HCT116 (cell line): ENCODE measurements around the gene IL1R2. TPM values are rescaled to one million over a fixed set of nuclear protein-coding genes. Genes with fewer than 3 reads are reported as not detected.

ENCODE experiments used
- ATAC-seq: fragments of 200-7000 bp; cut with Tn5 transposase; 2 replicates; pipeline ENCODE4 v1.9.1; 2020; ENCODE audit warnings: mild to moderate bottlenecking, moderate library complexity
- BruUV-seq: library from RNA; stranded (reverse); fragments of 400-500 nt; replicated peaks from 2 replicates; lab custom pipeline; 2021; lab: Mats Ljungman, UMichigan
- CTCF ChIA-PET: fragments of 300-600 bp; sonication (Branson Sonifier 250); formaldehyde crosslinking; loops from one replicate; lab custom pipeline; 2021; ENCODE audit warnings: antibody characterized with exemption; lab: Charles Lee
- POLR2A ChIA-PET: fragments of 300-600, 350-600 bp; sonication (Branson Sonifier 250); formaldehyde crosslinking; loops from one replicate; lab custom pipeline; 2021; ENCODE audit warnings: antibody characterized with exemption; lab: Charles Lee
- RAD21 ChIA-PET, 2 experiments: fragments of 300-600 bp; sonication (Branson Sonifier 250); formaldehyde crosslinking; loops; one replicate each; lab custom pipeline; 2023; ENCODE audit warnings: low total read pairs in 2 of 2; ENCODE audit not compliant: uncharacterized antibody in 2 of 2, unreplicated experiment in 2 of 2, low non-redundant PET in 1 of 2; lab: Charles Lee
- DNase-seq: peaks from one replicate; pipeline ENCODE4 v3.0.0-alpha.2; 2010; ENCODE audit warnings: low read depth, low spot score
- H2AFZ ChIP-seq: fragments of 200-600 bp; shearing (Covaris generic), sonication (generic); 2 replicates; pipeline ENCODE4 v1.6.1; 2017; ENCODE audit warnings: low read depth, mixed run types, mixed read lengths, antibody characterized with exemption, low read length; ENCODE audit not compliant: poor library complexity, severe bottlenecking
- H3K27ac ChIP-seq: 2 replicates; pipeline ENCODE4 v1.5.1; 2012; ENCODE audit warnings: low read depth, low read length
- H3K27me3 ChIP-seq: fragments of 200-600 bp; sonication (generic); 2 replicates; pipeline ENCODE4 v1.6.1; 2016; ENCODE audit warnings: mixed run types, low read length, mixed read lengths; ENCODE audit not compliant: insufficient read depth
- H3K36me3 ChIP-seq, 2 experiments: fragments of 200-500 bp in 1 of 2; fragments of 200-600 bp in 1 of 2; sonication (Bioruptor generic) in 1 of 2; sonication (generic) in 1 of 2; 2 replicates each; pipeline versions ENCODE4 v1.5.1 to v1.6.1; 2014 to 2016; ENCODE audit warnings: low read length in 2 of 2, inconsistent platforms in 1 of 2, mixed read lengths in 1 of 2, mixed run types in 1 of 2; ENCODE audit not compliant: insufficient read depth in 2 of 2, control insufficient read depth in 1 of 2
- H3K4me1 ChIP-seq, 2 experiments: fragments of 200-600 bp in 1 of 2; sonication (generic) in 1 of 2; 2 replicates each; pipeline versions ENCODE4 v1.5.1 to v1.6.1; 2012 to 2017; ENCODE audit warnings: low read length in 2 of 2, inconsistent platforms in 1 of 2, mild to moderate bottlenecking in 1 of 2, mixed read lengths in 1 of 2, mixed run types in 1 of 2, moderate library complexity in 1 of 2; ENCODE audit not compliant: insufficient read depth in 2 of 2, control insufficient read depth in 1 of 2
- H3K4me2 ChIP-seq: fragments of 200-600 bp; sonication (generic); 2 replicates; pipeline ENCODE4 v1.6.1; 2017; ENCODE audit warnings: mixed run types, low read length, mixed read lengths
- H3K4me3 ChIP-seq, 2 experiments: fragments of 200-600 bp in 1 of 2; sonication (generic) in 1 of 2; replicated peaks in 1 of 2; 2 replicates each; pipeline ENCODE4 v1.5.1; 2011 to 2016; ENCODE audit warnings: low read length in 2 of 2, control low read depth in 1 of 2, low read depth in 1 of 2, mild to moderate bottlenecking in 1 of 2, mixed read lengths in 1 of 2, mixed run types in 1 of 2
- H3K79me2 ChIP-seq: fragments of 200-600 bp; sonication (generic); 2 replicates; pipeline ENCODE4 v1.6.1; 2017; ENCODE audit warnings: mild to moderate bottlenecking, mixed run types, low read length, moderate library complexity, mixed read lengths; ENCODE audit not compliant: insufficient read depth
- H3K9ac ChIP-seq: fragments of 200-600 bp; sonication (generic); 2 replicates; pipeline ENCODE4 v1.6.1; 2016; ENCODE audit warnings: low read length, mixed read lengths
- H3K9me2 ChIP-seq: fragments of 200-600 bp; sonication (generic), shearing (Covaris generic); 2 replicates; pipeline ENCODE4 v1.6.1; 2017; ENCODE audit warnings: mixed run types, mild to moderate bottlenecking, moderate library complexity; ENCODE audit not compliant: insufficient read depth
- H3K9me3 ChIP-seq, 2 experiments: fragments of 200-500 bp in 1 of 2; fragments of 200-600 bp in 1 of 2; sonication (Bioruptor generic) in 1 of 2; sonication (generic) in 1 of 2; 2 replicates each; pipeline ENCODE4 v1.6.1; 2014 to 2017; ENCODE audit warnings: low read length in 2 of 2, mixed read lengths in 2 of 2, inconsistent platforms in 1 of 2, low read depth in 1 of 2, mild to moderate bottlenecking in 1 of 2, mixed run types in 1 of 2, moderate library complexity in 1 of 2; ENCODE audit not compliant: control insufficient read depth in 1 of 2, insufficient read depth in 1 of 2
- H4K20me1 ChIP-seq: fragments of 200-600 bp; sonication (generic), shearing (Covaris generic); 2 replicates; pipeline ENCODE4 v1.6.1; 2017; ENCODE audit warnings: mixed run types, mild to moderate bottlenecking, moderate library complexity; ENCODE audit not compliant: insufficient read depth
- CBX3 ChIP-seq: IDR thresholded peaks from 2 replicates; pipeline ENCODE4 v1.6.1; 2012; ENCODE audit warnings: low read depth
- CEBPB ChIP-seq: IDR thresholded peaks from 2 replicates; pipeline ENCODE4 v1.6.1; 2012; ENCODE audit warnings: low read depth
- EGR1 ChIP-seq: IDR thresholded peaks from 2 replicates; pipeline ENCODE4 v1.6.1; 2012; ENCODE audit warnings: low read depth
- POLR2AphosphoS5 ChIP-seq: IDR thresholded peaks from 2 replicates; pipeline ENCODE4 v1.6.1; 2011; ENCODE audit warnings: mild to moderate bottlenecking, low read depth, low read length, moderate library complexity
- RAD21 ChIP-seq: IDR thresholded peaks from 2 replicates; pipeline ENCODE4 v1.6.1; 2012; ENCODE audit warnings: low read depth, mild to moderate bottlenecking
- SRF ChIP-seq: IDR thresholded peaks from 2 replicates; pipeline ENCODE4 v1.6.1; 2012; ENCODE audit warnings: low read depth
- ZFX ChIP-seq: fragments of 450-650 bp; IDR thresholded peaks from 2 replicates; pipeline ENCODE4 v1.6.1; 2017
- intact Hi-C: fragments of 100-400 bp; cut with micrococcal nuclease; formaldehyde crosslinking; loops from 2 replicates; pipeline ENCODE4 v1.10.0; 2022
- total RNA-seq: library from RNA; stranded (reverse); gene quantifications from one replicate; pipeline ENCODE4 v1.2.1, GENCODE V29; 2021; ENCODE audit not compliant: unreplicated experiment
- TF ChIP-seq, protein P1 (sequence below), 3 experiments: fragments of 200-600 bp in 1 of 3; sonication (generic) in 1 of 3; IDR thresholded peaks in 2 of 3; conservative IDR thresholded peaks in 1 of 3; 2 replicates each; pipeline ENCODE4 v1.5.1; 2012 to 2017; ENCODE audit warnings: low read depth in 2 of 3, low read length in 2 of 3, antibody characterized with exemption in 1 of 3, borderline replicate concordance in 1 of 3, control low read depth in 1 of 3, mild to moderate bottlenecking in 1 of 3, mixed read lengths in 1 of 3, mixed run types in 1 of 3, moderate library complexity in 1 of 3; ENCODE audit not compliant: insufficient read depth in 1 of 3

Gene IL1R2
- total RNA-seq, 1 experiment from 2014 or later: 0.52 TPM

DNA sequence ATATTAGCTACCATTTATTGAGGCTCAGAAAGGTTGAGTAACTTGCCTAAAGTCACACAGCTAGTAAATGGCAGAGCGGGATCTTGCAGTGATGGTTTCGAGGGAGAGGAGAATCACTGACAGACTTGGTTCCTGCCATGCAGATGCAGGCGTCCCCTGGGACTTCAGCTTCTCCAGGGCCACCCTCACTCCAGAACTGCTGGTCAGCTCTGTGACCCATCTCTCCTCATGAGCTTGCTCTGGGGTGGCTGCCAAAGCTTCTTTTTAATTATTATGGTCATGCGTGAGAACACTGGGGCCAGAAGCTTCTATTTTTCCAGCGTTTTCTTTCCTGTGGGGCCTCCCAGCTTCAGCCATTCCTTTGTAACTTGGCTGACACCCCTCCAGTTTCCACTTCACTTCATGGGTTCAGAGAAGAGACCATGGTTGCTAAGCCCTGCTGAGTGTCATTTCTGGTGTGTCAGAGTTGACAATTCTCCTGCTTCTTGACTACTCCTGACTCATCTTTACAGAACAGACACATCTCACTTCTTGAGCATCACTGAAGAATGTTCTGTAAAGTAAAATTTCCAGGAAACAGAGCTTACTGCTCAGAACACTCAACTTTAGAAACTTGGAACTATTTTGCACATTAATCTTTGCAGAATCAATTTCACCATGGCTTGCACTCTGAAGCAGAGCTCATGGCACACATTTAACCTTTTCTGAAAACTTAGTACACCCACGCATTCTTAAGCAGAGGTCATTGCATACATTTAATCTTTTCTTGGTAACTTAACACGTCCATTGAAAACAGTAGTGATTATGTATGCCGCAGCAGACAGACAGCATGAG is 70.4 kb downstream of the IL1R2 start:
- intact Hi-C loops: no loop called here
- TF ChIP-seq RAD21 (no peak), ZFX (no peak), CBX3 (no peak), CEBPB (no peak), SRF (no peak)
- Histone ChIP-seq H3K9me3 (no peaks in the 10 kb centered on the region), H4K20me1 (no peaks in the 10 kb centered on the region), H3K79me2 (no peaks in the 10 kb centered on the region), H2AFZ (no peak overlapping the region), H3K9ac (no peak overlapping the region), H3K9me2 (no peaks in the 10 kb centered on the region), H3K4me1 (peaks cover 11 to 33% of the 10 kb centered on the region in 2 experiments), H3K4me2 (no peak overlapping the region), H3K27ac (no peak overlapping the region), H3K36me3 (no peaks in the 10 kb centered on the region), H3K4me3 (no peak overlapping the region), H3K27me3 (no peaks in the 10 kb centered on the region)
- ChIA-PET RAD21 (no interaction called here), CTCF (interaction anchor here (0.9 kb wide), 1 partner anchor 178 kb away, joined by 3 read pairs; no protein-coding TSS in a partner anchor), POLR2A (no interaction called here)
- no peak for DNase-seq
- BruUV-seq: no TSS peak
- ATAC-seq: no peak

DNA sequence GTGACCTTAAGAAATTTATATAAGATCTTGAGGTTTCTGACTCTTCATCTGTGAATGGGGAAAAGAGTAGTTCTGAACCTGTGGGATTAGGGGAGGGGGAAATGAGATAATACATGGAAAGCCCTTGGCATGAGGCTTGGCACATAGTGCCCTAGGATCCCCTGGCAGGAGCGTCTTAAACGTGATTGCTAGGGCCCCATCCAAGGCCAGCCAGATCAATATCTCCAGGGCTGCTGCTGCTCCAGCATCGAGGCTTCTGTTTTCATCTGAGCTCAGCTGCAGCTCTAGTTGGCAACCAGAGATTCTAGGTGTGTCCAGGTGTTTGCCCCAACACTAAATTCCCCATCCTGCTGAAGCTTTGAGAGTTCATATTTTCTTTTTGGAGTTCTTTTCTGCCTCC is 71.0 kb downstream of the IL1R2 start:
- ATAC-seq: no peak
- no peak overlapping the region for H3K4me2 ChIP-seq
- intact Hi-C loops: no loop called here
- ChIA-PET RAD21 (no interaction called here), POLR2A (no interaction called here), CTCF (interaction anchor here (0.9 kb wide), 1 partner anchor 177 kb away, joined by 3 read pairs; no protein-coding TSS in a partner anchor)
- peaks cover 11 to 33% of the 10 kb centered on the region in 2 experiments for H3K4me1 ChIP-seq
- no peak overlapping the region for H3K4me3 ChIP-seq
- H3K27me3 ChIP-seq: no peaks in the 10 kb centered on the region
- H3K79me2 ChIP-seq: no peaks in the 10 kb centered on the region
- no peak overlapping the region for H2AFZ ChIP-seq
- no peak overlapping the region for H3K9ac ChIP-seq
- no TSS peak for BruUV-seq
- no peak overlapping the region for H3K27ac ChIP-seq
- H3K9me2 ChIP-seq: no peaks in the 10 kb centered on the region
- no peaks in the 10 kb centered on the region for H3K9me3 ChIP-seq
- TF ChIP-seq ZFX: no peak
- TF ChIP-seq, protein P1, sequence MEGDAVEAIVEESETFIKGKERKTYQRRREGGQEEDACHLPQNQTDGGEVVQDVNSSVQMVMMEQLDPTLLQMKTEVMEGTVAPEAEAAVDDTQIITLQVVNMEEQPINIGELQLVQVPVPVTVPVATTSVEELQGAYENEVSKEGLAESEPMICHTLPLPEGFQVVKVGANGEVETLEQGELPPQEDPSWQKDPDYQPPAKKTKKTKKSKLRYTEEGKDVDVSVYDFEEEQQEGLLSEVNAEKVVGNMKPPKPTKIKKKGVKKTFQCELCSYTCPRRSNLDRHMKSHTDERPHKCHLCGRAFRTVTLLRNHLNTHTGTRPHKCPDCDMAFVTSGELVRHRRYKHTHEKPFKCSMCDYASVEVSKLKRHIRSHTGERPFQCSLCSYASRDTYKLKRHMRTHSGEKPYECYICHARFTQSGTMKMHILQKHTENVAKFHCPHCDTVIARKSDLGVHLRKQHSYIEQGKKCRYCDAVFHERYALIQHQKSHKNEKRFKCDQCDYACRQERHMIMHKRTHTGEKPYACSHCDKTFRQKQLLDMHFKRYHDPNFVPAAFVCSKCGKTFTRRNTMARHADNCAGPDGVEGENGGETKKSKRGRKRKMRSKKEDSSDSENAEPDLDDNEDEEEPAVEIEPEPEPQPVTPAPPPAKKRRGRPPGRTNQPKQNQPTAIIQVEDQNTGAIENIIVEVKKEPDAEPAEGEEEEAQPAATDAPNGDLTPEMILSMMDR (IDR thresholded peaks at IDR 0.05 in 2 of 3, conservative IDR thresholded peaks at IDR 0.05 in 1 of 3; ENCODE audit: borderline replicate concordance in 1 of 3, insufficient read depth in 1 of 3, low read depth in 2 of 3, low read length in 2 of 3): no peak
- no peak for TF ChIP-seq POLR2AphosphoS5
- TF ChIP-seq EGR1: no peak
- H4K20me1 ChIP-seq: no peaks in the 10 kb centered on the region
- DNase-seq: no peak
- H3K36me3 ChIP-seq: no peaks in the 10 kb centered on the region
